ENCODE results near the gene DDX49.

The DDX49 gene

GRCh38 chr19:18906605-18907519 lies 12.7 kb upstream of the DDX49 start:
- TF ChIP-seq CTCF (conservative IDR thresholded peaks at IDR 0.05; ENCODE audit: low read depth, low read length), result no peak
- no peak for DNase-seq (ENCODE audit: low read depth)
- no peak overlapping the region for H3K4me3 ChIP-seq (ENCODE audit: low read depth, low read length)

GRCh38 chr19:18908917-18909619 lies 10.4 kb upstream of the DDX49 start:
- H3K4me3 ChIP-seq (ENCODE audit: low read depth, low read length), result no peak overlapping the region
- no peak for TF ChIP-seq CTCF (conservative IDR thresholded peaks at IDR 0.05; ENCODE audit: low read depth, low read length)
- no peak for DNase-seq (ENCODE audit: low read depth)

GRCh38 chr19:18910010-18910409 lies 9.5 kb upstream of the DDX49 start:
- no peak for TF ChIP-seq CTCF (conservative IDR thresholded peaks at IDR 0.05; ENCODE audit: low read depth, low read length)
- DNase-seq (ENCODE audit: low read depth), result no peak
- H3K4me3 ChIP-seq (ENCODE audit: low read depth, low read length), result no peak overlapping the region

GRCh38 chr19:18910801-18911436 lies 8.6 kb upstream of the DDX49 start:
- TF ChIP-seq CTCF (conservative IDR thresholded peaks at IDR 0.05; ENCODE audit: low read depth, low read length), result no peak
- DNase-seq (ENCODE audit: low read depth), result no peak
- no peak overlapping the region for H3K4me3 ChIP-seq (ENCODE audit: low read depth, low read length)

GRCh38 chr19:18912933-18913332 lies 6.6 kb upstream of the DDX49 start:
- H3K4me3 ChIP-seq (ENCODE audit: low read depth, low read length), result no peak overlapping the region
- TF ChIP-seq CTCF (conservative IDR thresholded peaks at IDR 0.05; ENCODE audit: low read depth, low read length), result no peak
- DNase-seq (ENCODE audit: low read depth), result no peak

GRCh38 chr19:18913466-18913865 lies 6.0 kb upstream of the DDX49 start:
- H3K4me3 ChIP-seq (ENCODE audit: low read depth, low read length), result no peak overlapping the region
- no peak for TF ChIP-seq CTCF (conservative IDR thresholded peaks at IDR 0.05; ENCODE audit: low read depth, low read length)
- DNase-seq (ENCODE audit: low read depth), result no peak
